HG02610 (cell line): ENCODE measurements around the gene MRPL52.
"Not testable (repeated sequence)": the region's sequence is repeated elsewhere in the genome, so short reads cannot be mapped to it uniquely, and the experiment has no call there.

ENCODE experiments used
- ATAC-seq: cut with Tn5 transposase; IDR thresholded peaks from one replicate; pipeline ENCODE4 v1.9.1; 2021; ENCODE audit warnings: mild to moderate bottlenecking, moderate library complexity; ENCODE audit not compliant: unreplicated experiment

MRPL52 gene

DNA sequence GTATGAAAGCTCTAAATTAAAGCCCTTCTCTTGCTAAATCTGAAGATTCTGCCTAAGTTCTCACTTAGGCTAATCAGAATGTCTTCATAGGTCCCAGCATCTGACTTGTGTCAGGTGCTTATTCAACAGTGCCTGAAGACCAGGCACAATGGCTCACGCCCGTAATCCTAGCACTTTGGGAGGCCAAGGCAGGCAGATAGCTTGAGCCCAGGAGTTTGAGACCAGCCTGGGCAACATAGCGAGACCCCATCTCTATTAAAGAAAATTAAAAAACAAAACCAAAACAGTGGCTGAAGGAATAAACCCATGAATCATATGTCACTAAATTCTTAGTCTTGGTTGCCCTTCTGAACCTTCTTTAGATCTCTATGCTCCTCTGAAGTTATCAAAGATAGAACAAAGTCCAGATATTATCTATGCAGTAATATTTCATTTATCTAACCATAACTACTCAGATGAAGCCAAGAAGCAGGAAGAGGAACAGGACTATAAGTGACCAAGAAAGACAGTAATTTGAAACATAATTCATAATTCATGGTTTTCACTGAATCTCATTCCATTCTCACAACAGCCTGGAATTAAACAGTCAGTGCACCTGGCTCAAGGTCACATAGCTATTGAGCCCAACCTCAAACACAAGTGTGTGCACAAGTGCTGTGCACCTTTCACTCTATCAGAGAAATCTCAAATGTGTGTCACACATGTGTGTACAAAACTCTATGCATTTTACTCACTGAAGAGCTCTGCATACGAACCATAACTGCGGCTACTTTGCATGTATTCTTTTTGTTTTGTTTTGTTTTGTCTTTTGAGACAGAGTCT is 21.1 kb upstream of the MRPL52 start:
- ATAC-seq = no peak

GRCh38 chr14:22811722-22812121 is 18.0 kb upstream of the MRPL52 start:
- ATAC-seq = no peak

DNA sequence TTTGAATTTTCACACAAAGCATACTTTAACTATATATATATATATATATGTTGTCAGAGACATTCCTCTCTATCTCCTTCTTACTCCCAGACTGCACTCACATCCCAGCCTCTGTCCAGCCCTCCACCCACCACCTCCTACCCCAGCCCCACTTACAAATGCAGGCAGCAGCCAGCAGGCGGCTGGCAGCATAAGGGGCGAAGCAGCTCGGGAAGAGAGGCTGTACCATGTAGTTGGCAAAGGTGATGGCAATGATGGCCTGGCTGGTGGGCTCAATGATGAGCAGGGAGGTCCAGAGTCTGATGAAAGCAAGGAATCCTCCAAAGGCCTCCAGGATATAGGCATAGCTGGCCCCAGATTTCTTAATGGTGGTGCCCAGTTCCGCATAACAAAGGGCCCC is 16.9 kb upstream of the MRPL52 start:
- ATAC-seq = no peak

DNA sequence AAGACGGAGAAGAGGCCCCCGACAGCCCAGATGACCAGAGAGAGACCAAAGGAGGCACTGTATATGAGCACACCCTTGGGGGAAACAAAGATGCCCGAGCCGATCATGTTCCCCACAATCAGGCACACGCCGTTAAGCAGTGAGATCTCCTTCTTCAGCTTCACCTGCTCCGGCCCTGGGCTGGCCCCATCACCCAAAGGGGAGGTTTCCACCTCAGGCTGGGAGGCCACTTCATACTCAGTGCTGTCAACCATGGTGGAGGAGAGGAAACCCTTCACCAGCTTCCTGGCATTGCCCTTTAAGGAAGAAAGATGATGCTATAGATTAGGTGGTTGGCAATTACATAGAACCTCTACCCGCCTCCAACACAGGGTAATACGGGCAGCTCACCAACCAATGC is 16.5 kb upstream of the MRPL52 start:
- ATAC-seq = no peak

DNA sequence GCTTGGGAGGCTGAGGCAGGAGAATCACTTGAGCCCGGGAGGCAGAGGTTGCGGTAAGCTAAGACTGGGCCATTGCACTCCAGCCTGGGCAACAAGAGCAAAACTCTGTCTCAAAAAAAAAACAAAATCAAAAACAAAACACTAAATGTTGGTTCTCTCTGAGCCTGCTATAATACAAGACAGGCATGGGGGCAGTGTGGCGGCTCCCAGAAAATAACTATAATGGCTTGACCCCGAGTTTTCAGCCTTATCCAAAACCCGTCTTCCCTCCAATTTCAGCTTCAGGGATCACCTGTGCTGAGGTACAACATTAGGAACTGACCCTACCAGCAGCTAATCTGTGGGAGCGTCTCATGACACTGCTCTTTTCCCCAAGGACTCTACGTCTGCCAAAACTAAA is 15.3 kb upstream of the MRPL52 start:
- ATAC-seq = no peak

GRCh38 chr14:22814941-22815713 is 14.6 kb upstream of the MRPL52 start, which contains the start of gene SLC7A7:
TSS of gene SLC7A7 (minus strand) at chr14:22815435. CDS start at chr14:22813398, 2,037 bp downstream.
- no peak for ATAC-seq

DNA sequence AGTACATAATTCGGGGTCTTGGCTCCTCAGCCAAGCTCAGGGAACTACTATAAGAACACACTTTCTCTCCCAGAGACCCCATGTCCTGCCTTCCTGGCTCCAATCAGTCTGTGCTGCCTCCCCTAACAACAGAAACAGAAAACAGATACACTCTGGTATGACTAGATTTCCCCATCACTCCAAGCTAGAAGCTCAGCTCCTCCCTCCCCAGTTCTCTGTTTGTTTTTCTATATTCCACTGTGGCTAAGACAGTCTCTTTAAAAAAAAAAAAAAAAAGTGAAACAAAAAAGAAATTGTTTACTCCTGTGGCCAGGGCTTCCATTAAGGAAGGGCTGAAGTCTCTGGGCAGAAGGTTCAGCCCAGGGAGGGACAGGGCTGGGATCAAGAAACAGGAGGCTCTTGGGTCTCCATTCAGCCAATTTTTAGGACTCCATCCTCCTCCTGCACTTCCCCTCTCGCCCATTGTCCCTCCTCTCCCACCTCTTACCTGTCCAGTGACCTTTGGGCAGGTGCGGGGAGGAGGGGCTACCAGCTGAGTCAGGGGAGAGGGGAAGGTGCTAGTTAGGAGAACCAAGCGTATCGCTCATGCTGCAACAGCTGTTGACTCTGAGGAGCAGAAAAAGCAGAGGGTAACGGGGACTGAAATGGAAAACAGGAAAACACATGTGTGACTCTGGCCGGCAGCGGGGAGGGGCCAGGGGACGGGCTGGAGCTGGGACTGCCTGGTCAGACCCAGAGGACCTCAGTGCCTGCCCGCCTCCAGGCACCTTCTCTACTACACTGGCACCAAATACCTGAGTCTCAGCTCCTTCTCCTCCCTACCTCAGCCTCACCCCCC is 10.3 kb upstream of the MRPL52 start:
- no peak for ATAC-seq

DNA sequence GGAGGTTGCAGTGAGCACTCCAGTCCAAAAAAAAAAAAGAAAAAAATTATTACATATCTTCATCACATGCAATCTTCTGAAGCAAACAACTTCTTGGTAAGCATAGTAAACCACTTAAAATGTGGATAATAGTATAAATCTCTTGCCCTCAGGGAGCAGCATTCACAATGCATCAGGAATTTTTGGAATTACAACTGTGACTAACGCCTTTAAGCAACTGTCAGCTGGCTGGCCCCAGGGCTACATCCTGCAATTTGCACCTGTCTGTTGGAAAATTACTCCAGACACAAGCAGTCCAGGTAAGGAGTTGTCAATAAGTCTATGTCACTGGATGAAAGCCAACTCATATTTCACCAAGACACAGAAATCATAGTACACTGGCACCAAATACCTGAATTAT is 9.0 kb upstream of the MRPL52 start:
- no peak for ATAC-seq

DNA sequence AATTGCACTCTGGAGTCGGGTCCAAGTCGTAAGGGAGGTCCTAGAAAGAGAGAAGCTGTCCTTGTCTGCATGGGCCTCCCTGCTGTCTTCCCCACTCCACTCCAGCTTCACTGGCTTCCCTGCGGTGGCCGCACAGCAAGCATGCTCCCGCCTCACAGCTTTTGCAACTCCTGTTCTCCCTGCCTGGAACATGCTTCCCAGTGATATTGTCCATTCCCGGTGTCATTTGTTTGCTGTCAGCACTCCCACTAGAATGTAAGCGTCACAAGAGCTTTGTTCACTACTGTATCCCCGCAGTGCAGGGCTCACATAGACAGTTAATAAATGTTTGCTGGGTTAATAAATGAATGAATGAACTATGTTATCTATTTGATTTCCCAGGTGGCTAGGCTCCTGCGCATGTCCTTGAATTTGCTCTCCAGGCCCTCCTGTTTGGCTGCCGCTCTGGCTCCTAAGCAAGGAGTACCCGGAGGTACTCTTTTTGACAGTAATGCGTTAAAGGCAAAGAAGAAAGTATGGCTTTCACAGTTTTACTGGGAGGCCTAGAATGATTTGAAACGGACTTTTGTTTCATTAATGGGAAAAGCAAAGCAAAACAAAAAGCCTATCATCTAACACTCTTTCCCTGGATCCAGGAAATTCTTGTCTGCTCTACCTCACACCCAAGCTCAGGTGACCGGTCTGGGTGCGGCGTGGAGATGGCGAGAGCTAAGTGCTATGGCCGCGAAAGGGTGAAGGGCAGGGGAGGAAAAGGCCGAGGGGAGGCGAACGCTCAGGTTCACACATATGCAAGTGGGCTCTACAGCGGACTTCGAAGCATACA is 8.3 kb upstream of the MRPL52 start:
- no peak for ATAC-seq

- ATAC-seq = no peak
These were observed 7.6 kb upstream of the MRPL52 start for GRCh38 chr14:22822016-22822570.

GRCh38 chr14:22822571-22823098 is 7.1 kb upstream of the MRPL52 start:
- peak; percentile 43 for ATAC-seq

DNA sequence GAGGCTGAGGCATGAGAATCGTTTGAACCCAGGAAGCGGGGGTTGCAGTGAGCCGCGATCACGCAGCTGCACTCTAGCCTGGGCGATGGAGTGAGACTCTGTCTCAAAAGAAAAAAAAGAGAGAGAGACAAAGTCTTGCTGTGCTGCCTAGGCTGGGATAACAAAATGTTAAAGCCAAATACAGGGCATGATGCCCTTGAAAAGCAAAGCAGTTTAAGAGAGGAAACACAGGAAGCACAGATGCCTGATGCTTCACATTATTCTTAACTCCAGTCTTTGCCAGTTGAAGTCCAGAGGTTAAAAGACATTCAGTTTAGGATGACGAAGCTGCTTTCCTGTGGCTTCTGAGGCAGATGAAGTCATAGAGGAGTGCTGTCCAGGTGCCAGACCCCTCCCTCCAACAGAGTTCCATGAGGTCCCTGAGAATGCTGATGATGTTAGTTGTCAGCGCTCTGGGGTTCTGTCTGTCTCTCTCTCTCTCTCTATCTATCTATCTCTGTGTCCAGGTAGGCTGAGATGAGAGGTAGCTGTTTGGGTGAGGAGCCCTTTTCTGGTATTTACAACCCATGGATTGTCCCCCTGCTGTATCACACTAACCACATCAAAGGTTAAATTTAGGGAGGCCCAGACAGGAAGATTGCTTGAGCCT is 4.9 kb upstream of the MRPL52 start:
- no peak for ATAC-seq

GRCh38 chr14:22829076-22829660 is 519 bp upstream of the MRPL52 start:
- ATAC-seq = not testable (repeated sequence)

DNA sequence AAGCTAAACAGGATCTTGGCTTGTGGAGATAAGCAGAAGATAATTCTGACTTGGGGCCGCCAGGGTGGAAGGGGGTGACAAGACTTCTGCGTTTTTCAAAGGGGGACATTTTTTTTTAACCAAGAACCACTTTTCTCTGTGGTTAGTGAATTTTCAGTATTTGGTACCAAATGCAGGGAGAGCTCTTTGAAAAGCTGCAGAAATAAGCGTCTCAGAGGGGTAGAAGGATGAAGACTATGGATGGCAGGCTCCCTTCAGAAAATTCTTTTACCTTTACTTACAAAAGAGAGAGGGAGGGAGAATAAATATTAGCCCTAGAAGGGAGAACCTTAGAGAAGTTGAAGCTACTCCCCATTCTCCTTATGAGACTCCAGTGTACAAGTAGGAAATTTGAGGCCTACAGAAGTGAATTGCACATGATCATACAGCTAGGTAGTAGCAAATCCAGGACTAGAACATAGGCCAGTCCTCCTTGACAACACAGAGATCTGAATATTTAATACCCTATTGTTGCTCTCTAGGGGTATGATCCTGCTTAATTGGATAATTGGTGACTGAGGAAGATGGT is 840 bp downstream of the MRPL52 start:
- no peak for ATAC-seq

GRCh38 chr14:22835505-22835904 is 5.8 kb downstream of the MRPL52 start:
- no peak for ATAC-seq

DNA sequence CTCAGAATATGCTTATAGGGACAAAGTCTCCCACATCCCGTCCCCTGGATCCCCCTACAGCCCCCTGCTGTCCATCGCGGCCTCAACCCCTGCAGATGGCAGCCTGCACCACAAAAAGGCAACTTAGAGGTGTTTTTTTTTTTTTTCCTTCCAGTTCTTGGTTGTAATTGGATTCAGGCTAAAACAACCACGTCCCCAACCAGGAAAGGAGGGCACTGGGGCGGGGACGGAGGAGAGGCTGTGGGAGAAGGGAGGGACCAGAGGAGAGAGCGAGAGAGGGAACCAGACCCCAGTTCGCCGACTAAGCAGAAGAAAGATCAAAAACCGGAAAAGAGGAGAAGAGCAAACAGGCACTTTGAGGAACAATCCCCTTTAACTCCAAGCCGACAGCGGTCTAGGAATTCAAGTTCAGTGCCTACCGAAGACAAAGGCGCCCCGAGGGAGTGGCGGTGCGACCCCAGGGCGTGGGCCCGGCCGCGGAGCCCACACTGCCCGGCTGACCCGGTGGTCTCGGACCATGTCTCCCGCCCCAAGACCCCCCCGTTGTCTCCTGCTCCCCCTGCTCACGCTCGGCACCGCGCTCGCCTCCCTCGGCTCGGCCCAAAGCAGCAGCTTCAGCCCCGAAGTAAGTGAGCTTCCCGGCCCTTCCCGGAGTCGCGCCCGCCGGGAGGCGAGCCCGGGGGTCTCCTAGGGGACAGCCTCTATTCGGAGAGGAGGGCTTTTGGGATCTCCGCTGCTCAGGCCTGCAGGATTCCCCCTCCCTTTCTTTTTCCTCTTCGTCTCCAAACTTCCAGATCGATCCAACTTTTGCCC is 6.8 kb downstream of the MRPL52 start, which contains the start of gene MMP14:
MMP14 (plus strand) TSS at position 285 of the 813 bp plus-strand sequence; CDS start at position 518, 233 bp downstream.
- no peak for ATAC-seq

DNA sequence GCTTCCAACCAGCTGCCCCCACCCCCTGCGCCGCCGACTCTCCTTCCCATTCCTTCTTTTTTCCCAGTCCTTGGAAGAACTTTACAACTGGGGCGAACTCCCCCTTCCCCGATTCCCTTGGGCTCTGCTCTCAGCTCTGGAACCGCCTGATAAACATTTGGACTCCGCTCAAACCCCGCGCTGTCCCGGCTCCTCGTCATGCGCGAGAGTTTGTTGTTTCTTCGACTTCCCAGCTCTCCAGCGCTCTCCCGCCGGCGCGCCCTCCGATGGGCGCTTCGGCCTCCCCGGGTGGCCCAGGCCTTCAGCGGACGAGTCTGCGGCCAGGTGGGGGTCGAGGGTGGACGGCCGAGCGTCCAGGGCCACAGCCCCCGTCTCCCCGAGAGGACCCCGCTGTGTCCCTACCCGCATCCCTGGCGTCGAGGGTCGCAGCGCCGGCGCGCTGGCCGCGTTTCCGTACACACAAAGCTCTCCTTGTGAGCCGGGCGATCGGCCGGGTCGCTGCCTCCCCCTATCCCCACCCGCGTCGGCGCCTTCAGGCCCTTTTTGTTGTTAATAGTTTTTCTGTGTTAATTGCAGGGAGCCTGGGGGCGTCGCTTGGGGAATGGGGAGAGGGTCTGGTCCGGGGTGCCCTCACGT is 7.5 kb downstream of the MRPL52 start:
- ATAC-seq = no peak
